Measurements from ENCODE around the gene MAT2A. TPM values are rescaled to one million over a fixed set of nuclear protein-coding genes. Genes with fewer than 3 reads are reported as not detected.

Gene MAT2A
- total RNA-seq (2014; rRNA removed; shearing (Covaris generic)) = 57.6 and 98.6 TPM in 2 replicates

DNA sequence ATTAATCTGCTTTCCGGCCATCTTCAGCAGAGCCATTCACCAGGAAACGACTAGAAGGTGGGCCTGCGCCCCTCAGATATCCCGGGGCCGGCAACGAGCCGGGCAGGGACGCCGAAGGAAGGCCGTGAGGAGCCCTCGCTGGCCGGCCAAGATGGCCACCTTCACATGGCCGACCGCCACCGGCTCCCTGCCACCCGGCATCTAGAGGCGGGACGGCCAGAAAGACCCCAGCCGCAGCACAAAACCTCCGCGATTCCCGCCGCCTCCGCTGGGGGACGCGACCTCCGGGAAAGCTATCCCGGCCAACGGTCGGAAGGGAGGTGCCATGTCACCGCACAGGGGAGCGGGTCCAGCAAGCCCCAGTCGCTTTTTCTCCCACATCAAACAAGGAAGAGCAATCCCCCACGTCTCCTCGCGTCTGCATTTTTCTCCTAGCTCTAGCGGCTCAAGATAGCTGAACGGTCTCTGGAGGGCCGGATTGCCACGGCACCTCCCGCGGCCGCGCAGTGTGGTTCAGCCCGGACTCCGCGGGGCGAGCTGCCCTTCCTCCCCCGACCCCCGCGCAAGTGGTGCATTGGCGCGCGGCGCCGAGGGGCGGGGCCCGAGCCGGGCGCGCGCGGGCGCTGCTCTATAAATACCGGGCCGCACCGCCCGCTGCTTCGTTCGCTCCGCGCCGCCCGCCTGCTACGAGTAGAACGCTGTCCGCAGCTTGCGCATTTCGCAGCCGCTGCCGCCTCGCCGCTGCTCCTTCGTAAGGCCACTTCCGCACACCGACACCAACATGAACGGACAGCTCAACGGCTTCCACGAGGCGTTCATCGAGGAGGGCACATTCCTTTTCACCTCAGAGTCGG, at the start of gene MAT2A:
Gene MAT2A, plus strand, starts transcription at position 662 of the 854 bp plus-strand sequence. Its CDS starts 120 bp downstream, at position 782.
- peaks cover 25% of the 10 kb centered on the region for H3K36me3 ChIP-seq (replicated peaks; ENCODE audit: control insufficient read depth, insufficient read depth, low read length)
- DNase-seq = peak; percentile 97
- H3K4me3 ChIP-seq (ENCODE audit: insufficient read depth, low read depth, low read length) = peak within 1 kb of the TSS; percentile 99
- H3K27me3 ChIP-seq (ENCODE audit: control insufficient read depth, insufficient read depth, low read length) = no peaks in the 10 kb centered on the region

GRCh38 chr2:85490861-85491755, 47.9 kb upstream of the MAT2A start:
- no peak for DNase-seq
- no peaks in the 10 kb centered on the region for H3K27me3 ChIP-seq (ENCODE audit: control insufficient read depth, insufficient read depth, low read length)

GRCh38 chr2:85496436-85496835, 42.5 kb upstream of the MAT2A start:
- no peak for DNase-seq
- no peak overlapping the region for H3K4me3 ChIP-seq (ENCODE audit: insufficient read depth, low read depth, low read length)
- no peaks in the 10 kb centered on the region for H3K27me3 ChIP-seq (ENCODE audit: control insufficient read depth, insufficient read depth, low read length)
- no peaks in the 10 kb centered on the region for H3K36me3 ChIP-seq (replicated peaks; ENCODE audit: control insufficient read depth, insufficient read depth, low read length)

More at GRCh38 chr2:85490861-85491755, 47.9 kb upstream of the MAT2A start:
- H3K4me3 ChIP-seq (ENCODE audit: insufficient read depth, low read depth, low read length) = no peak overlapping the region
- H3K36me3 ChIP-seq (replicated peaks; ENCODE audit: control insufficient read depth, insufficient read depth, low read length) = no peaks in the 10 kb centered on the region

DNA sequence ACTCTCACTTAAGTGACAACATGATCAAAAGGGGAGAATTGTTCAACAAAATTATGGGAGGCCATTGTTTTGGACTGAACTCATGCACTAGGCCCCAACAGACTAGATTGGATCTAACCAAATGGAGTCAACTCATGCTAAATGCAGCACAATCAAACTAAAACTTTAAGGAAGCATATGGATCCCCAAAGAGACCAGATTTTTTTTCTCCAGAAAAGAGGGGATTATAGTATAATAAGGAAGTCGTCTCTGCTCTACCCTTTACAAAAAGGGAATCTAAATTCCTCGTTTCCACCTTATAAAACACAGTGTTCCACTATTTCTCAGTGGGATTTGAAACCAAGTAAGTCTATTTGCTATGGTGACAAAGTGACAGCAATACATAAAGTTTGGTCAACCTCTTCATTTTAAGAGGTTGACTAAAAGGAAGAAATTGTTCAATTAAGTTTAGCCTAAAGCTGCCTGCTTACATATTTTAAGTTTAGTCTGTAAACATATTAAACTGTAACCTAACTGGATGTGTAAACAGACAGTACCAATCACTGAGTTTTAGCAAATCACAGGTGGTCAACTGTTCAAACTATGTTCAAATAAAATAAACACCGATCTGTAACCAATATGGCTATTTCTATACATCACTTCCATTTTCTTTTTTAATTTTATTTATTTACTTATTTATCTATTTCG, 40.9 kb upstream of the MAT2A start:
- no peaks in the 10 kb centered on the region for H3K36me3 ChIP-seq (replicated peaks; ENCODE audit: control insufficient read depth, insufficient read depth, low read length)
- DNase-seq = no peak
- H3K27me3 ChIP-seq (ENCODE audit: control insufficient read depth, insufficient read depth, low read length) = no peaks in the 10 kb centered on the region
- no peak overlapping the region for H3K4me3 ChIP-seq (ENCODE audit: insufficient read depth, low read depth, low read length)

- Histone ChIP-seq H3K36me3 (replicated peaks; ENCODE audit: control insufficient read depth, insufficient read depth, low read length) (no peaks in the 10 kb centered on the region), H3K4me3 (ENCODE audit: insufficient read depth, low read depth, low read length) (no peak overlapping the region), H3K27me3 (ENCODE audit: control insufficient read depth, insufficient read depth, low read length) (no peaks in the 10 kb centered on the region)
- DNase-seq = peak; percentile 43
Observed at GRCh38 chr2:85501248-85501647, 37.7 kb upstream of the MAT2A start.

- Histone ChIP-seq H3K4me3 (ENCODE audit: insufficient read depth, low read depth, low read length) (no peak overlapping the region), H3K36me3 (replicated peaks; ENCODE audit: control insufficient read depth, insufficient read depth, low read length) (no peaks in the 10 kb centered on the region), H3K27me3 (ENCODE audit: control insufficient read depth, insufficient read depth, low read length) (no peaks in the 10 kb centered on the region)
- no peak for DNase-seq
Observed at GRCh38 chr2:85502720-85503119, 36.2 kb upstream of the MAT2A start.

- no peaks in the 10 kb centered on the region for H3K36me3 ChIP-seq (replicated peaks; ENCODE audit: control insufficient read depth, insufficient read depth, low read length)
- DNase-seq = no peak
- H3K27me3 ChIP-seq (ENCODE audit: control insufficient read depth, insufficient read depth, low read length) = no peaks in the 10 kb centered on the region
- no peak overlapping the region for H3K4me3 ChIP-seq (ENCODE audit: insufficient read depth, low read depth, low read length)
Observed at GRCh38 chr2:85503168-85503850, 35.7 kb upstream of the MAT2A start.

DNA sequence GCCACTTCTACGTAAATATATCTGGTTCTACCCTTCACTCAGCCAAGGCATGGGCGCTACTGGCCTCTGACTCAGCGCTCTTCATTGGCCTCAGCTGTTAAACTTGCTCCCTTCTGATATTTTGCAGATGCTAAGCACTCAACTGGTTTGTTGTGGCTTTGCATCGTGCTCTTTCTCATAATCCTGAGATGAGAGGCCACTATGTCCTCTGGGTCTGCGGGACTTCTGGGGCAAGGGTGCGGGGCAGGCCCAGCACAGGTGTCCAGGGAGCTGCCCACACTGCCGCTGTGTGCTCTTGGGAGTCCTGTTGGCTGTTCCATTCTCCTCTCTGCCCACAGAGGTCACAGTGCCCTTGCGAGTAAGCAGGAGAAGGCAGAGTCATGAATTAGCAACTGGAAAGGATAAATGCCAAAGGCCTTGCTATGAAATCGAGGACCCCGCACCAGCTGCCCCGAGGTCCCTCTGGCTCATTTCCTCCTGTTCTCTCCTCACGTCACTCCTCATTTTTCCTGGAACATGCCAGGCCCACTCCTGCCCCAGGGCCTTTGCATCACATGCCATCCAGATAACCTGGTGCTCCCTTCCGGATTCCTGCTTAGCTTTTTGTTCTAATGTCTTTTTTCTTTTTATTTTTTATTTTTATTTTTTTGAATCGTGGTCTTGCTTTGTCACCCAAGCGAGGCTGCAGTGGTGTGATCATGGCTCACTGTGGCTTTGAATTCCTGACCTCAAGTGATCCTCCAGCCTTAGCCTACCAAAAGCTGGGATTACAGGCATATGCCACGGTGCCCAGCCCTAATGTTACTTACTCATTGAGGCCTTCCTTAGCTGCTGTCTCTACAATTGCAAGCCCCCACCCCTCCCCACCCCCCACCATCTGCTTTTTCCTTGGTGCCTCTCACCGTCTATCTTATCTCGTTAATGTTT, 34.9 kb upstream of the MAT2A start:
- no peaks in the 10 kb centered on the region for H3K27me3 ChIP-seq (ENCODE audit: control insufficient read depth, insufficient read depth, low read length)
- no peaks in the 10 kb centered on the region for H3K36me3 ChIP-seq (replicated peaks; ENCODE audit: control insufficient read depth, insufficient read depth, low read length)
- H3K4me3 ChIP-seq (ENCODE audit: insufficient read depth, low read depth, low read length) = no peak overlapping the region
- no peak for DNase-seq

- no peaks in the 10 kb centered on the region for H3K36me3 ChIP-seq (replicated peaks; ENCODE audit: control insufficient read depth, insufficient read depth, low read length)
- no peaks in the 10 kb centered on the region for H3K27me3 ChIP-seq (ENCODE audit: control insufficient read depth, insufficient read depth, low read length)
- no peak overlapping the region for H3K4me3 ChIP-seq (ENCODE audit: insufficient read depth, low read depth, low read length)
- DNase-seq = no peak
Observed at GRCh38 chr2:85504778-85505261, 34.1 kb upstream of the MAT2A start.

- no peaks in the 10 kb centered on the region for H3K27me3 ChIP-seq (ENCODE audit: control insufficient read depth, insufficient read depth, low read length)
- DNase-seq = no peak
- no peak overlapping the region for H3K4me3 ChIP-seq (ENCODE audit: insufficient read depth, low read depth, low read length)
- H3K36me3 ChIP-seq (replicated peaks; ENCODE audit: control insufficient read depth, insufficient read depth, low read length) = no peaks in the 10 kb centered on the region
Observed at GRCh38 chr2:85505551-85506238, 33.3 kb upstream of the MAT2A start.

GRCh38 chr2:85506768-85507181, 32.2 kb upstream of the MAT2A start:
- Histone ChIP-seq H3K4me3 (ENCODE audit: insufficient read depth, low read depth, low read length) (no peak overlapping the region), H3K27me3 (ENCODE audit: control insufficient read depth, insufficient read depth, low read length) (no peaks in the 10 kb centered on the region), H3K36me3 (replicated peaks; ENCODE audit: control insufficient read depth, insufficient read depth, low read length) (no peaks in the 10 kb centered on the region)
- DNase-seq = no peak

DNA sequence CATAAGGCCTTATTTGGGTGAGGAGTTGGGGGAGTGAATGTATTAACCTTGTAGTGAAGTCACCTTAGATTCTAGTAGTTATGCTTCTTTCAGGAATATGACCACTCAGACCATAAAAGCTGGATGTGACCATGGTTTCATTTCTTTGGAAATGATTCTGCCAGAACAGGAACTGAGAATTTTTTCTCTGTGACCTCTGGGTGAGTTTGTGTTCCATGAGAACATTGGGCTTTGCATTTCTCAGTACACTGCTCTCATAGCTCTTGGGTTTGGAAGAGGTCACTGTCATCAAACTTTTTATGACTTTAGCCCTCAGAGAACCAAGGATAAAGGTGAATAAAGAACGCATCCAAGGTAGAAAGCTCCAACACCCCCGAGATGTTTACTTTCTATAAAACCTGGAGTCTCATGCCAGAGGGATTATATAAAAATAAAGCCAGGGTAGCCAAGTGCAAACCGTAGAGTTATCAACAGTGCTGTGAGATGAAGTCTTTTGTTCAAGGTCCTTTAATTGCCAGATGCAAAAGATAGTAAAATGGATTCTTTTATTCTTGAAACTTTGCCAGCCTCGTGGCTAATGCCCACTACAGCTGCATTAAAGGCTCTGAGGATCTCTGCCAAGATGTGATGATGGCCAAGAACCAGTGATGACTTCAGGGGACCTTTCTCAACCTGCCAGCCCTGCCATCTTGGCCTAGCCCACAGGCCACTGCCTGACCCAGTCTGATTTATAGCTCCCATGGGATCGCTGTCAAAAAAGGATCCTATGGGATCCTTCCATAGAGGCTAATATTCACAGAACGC, 27.8 kb upstream of the MAT2A start:
- no peaks in the 10 kb centered on the region for H3K36me3 ChIP-seq (replicated peaks; ENCODE audit: control insufficient read depth, insufficient read depth, low read length)
- H3K4me3 ChIP-seq (ENCODE audit: insufficient read depth, low read depth, low read length) = no peak overlapping the region
- no peaks in the 10 kb centered on the region for H3K27me3 ChIP-seq (ENCODE audit: control insufficient read depth, insufficient read depth, low read length)
- no peak for DNase-seq

Data from H7 (cell line).